GM23248 (cell line): ENCODE results near the gene TNFRSF6B.

ENCODE experiments used
- EZH2 ChIP-seq: fragments of 200-600 bp; sonication (generic); IDR thresholded peaks from 2 replicates; pipeline ENCODE4 v1.6.1; 2018; ENCODE audit warnings: antibody characterized with exemption, mild to moderate bottlenecking; ENCODE audit not compliant: insufficient read depth, poor library complexity, severe bottlenecking
- EZH2phosphoT487 ChIP-seq: fragments of 200-600 bp; sonication (generic); IDR thresholded peaks from 2 replicates; pipeline ENCODE4 v1.6.1; 2018; ENCODE audit warnings: antibody characterized with exemption, moderate library complexity, mild to moderate bottlenecking, low read depth; ENCODE audit not compliant: insufficient read depth

- TF ChIP-seq EZH2phosphoT487 (no peak), EZH2 (no peak)
Measured at GRCh38 chr20:63697357-63697867, 960 bp downstream of the TNFRSF6B start.
